DOHH2 (cell line): ENCODE measurements around the gene MPND.

Experiments used
- H3F3A ChIP-seq: fragments of 200-600 bp; sonication (generic), shearing (Covaris generic); 2 replicates; pipeline ENCODE4 v1.6.0; 2016; ENCODE audit warnings: antibody characterized with exemption, mild to moderate bottlenecking; ENCODE audit not compliant: control insufficient read depth, insufficient read depth
- H3K27ac ChIP-seq: fragments of 200-600 bp; sonication (generic); 2 replicates; pipeline ENCODE4 v1.5.1; 2014; ENCODE audit warnings: low read depth, mild to moderate bottlenecking, low read length, moderate library complexity
- H3K27me3 ChIP-seq: fragments of 200-600 bp; sonication (generic); 2 replicates; pipeline ENCODE4 v1.6.1; 2014; ENCODE audit warnings: mild to moderate bottlenecking, low read length, mixed read lengths; ENCODE audit not compliant: control insufficient read depth
- H3K36me3 ChIP-seq: fragments of 200-600 bp; sonication (generic); 2 replicates; pipeline ENCODE4 v1.6.1; 2014; ENCODE audit warnings: mild to moderate bottlenecking, low read length, moderate library complexity, mixed read lengths; ENCODE audit not compliant: control insufficient read depth
- H3K4me1 ChIP-seq: fragments of 200-600 bp; sonication (generic); 2 replicates; pipeline ENCODE4 v1.6.1; 2014; ENCODE audit warnings: mild to moderate bottlenecking, low read length, mixed read lengths; ENCODE audit not compliant: control insufficient read depth
- H3K4me2 ChIP-seq: fragments of 200-600 bp; sonication (generic); 2 replicates; pipeline ENCODE4 v1.6.0; 2014; ENCODE audit warnings: mild to moderate bottlenecking, low read length, moderate library complexity
- H3K4me3 ChIP-seq: fragments of 200-600 bp; sonication (generic); 2 replicates; pipeline ENCODE4 v1.5.1; 2014; ENCODE audit warnings: mild to moderate bottlenecking, low read length, mixed read lengths
- H3K79me2 ChIP-seq: fragments of 200-600 bp; sonication (generic); 2 replicates; pipeline ENCODE4 v1.6.1; 2014; ENCODE audit warnings: mild to moderate bottlenecking, low read length, mixed read lengths; ENCODE audit not compliant: control insufficient read depth
- H3K9me2 ChIP-seq: fragments of 200-600 bp; sonication (generic); replicated peaks from 2 replicates; pipeline ENCODE4 v1.6.1; 2014; ENCODE audit warnings: mild to moderate bottlenecking, low read length, mixed read lengths; ENCODE audit not compliant: control insufficient read depth
- H3K9me3 ChIP-seq: fragments of 200-600 bp; sonication (generic); 2 replicates; pipeline ENCODE4 v1.6.1; 2014; ENCODE audit warnings: antibody characterized with exemption, low read length, mixed read lengths; ENCODE audit not compliant: control insufficient read depth, insufficient read depth
- H4K20me1 ChIP-seq: fragments of 200-600 bp; sonication (generic); 2 replicates; pipeline ENCODE4 v1.6.0; 2014; ENCODE audit warnings: low read depth, mild to moderate bottlenecking, antibody characterized with exemption, low read length, moderate library complexity; ENCODE audit not compliant: control insufficient read depth, insufficient read depth
- EZH2phosphoT487 ChIP-seq: fragments of 200-600 bp; sonication (generic); IDR thresholded peaks from 2 replicates; pipeline ENCODE4 v1.6.1; 2017; ENCODE audit warnings: borderline replicate concordance, mild to moderate bottlenecking, antibody characterized with exemption, low read length, moderate library complexity, mixed read lengths
- TF ChIP-seq, protein P1 (sequence below): fragments of 200-600 bp; sonication (generic); IDR thresholded peaks from one replicate; pipeline ENCODE4 v1.5.1; 2014; ENCODE audit warnings: antibody characterized with exemption, mild to moderate bottlenecking, low read depth, low read length; ENCODE audit not compliant: poor library complexity, severe bottlenecking

MPND gene

DNA sequence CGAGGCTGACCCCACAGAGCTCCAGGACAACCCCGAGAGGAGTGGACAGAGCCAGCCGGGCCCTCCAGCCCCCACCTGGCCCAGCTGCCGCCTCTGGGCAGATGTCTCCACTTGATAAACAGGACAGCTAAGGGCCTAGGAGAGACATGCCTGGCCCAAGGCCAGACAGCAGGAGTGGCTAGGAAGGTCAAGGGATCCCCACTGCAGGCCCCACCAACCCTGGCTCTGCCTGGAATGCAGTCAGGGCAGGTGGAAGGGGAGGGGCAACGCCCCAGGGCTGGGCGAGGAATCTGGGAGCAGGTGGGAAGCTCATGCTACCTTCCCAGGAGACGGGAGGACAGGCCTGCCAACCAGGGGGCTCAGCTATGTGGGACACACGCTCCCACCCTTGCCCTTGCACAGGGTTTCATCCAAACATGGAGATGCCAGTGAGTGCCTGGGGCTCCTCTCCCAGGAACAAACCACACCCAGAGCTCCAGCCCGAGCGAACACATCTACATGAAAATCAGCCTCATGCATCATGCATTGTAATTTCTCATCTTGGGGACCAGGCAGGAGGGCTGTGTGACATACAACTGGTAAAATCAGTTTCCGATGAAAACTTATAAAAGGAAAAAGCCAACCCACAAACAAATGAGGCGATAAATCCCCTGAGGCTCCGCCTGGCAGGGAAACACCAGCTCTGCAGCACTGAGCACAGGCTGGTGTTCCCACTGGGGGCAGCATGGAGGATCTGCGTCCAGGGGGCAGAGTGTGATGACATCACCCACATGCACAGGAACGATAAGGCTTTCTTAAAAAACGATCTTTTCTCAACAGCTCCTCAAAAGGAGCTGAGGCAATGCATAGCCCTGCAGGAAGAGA is 32.0 kb downstream of the MPND start:
- no peak for TF ChIP-seq EZH2phosphoT487
- TF ChIP-seq, protein P1, sequence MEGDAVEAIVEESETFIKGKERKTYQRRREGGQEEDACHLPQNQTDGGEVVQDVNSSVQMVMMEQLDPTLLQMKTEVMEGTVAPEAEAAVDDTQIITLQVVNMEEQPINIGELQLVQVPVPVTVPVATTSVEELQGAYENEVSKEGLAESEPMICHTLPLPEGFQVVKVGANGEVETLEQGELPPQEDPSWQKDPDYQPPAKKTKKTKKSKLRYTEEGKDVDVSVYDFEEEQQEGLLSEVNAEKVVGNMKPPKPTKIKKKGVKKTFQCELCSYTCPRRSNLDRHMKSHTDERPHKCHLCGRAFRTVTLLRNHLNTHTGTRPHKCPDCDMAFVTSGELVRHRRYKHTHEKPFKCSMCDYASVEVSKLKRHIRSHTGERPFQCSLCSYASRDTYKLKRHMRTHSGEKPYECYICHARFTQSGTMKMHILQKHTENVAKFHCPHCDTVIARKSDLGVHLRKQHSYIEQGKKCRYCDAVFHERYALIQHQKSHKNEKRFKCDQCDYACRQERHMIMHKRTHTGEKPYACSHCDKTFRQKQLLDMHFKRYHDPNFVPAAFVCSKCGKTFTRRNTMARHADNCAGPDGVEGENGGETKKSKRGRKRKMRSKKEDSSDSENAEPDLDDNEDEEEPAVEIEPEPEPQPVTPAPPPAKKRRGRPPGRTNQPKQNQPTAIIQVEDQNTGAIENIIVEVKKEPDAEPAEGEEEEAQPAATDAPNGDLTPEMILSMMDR, result peak; percentile 65
- Histone ChIP-seq H3K9me2 (no peaks in the 10 kb centered on the region), H3K27me3 (no peaks in the 10 kb centered on the region), H3K4me1 (peaks cover 72% of the 10 kb centered on the region), H3K36me3 (peaks cover 9% of the 10 kb centered on the region), H3K27ac (peak overlapping the region; percentile 17; the same call in 1 of the 2 replicates), H3F3A (peaks cover 1% of the 10 kb centered on the region), H3K9me3 (no peaks in the 10 kb centered on the region), H3K79me2 (peaks cover 97% of the 10 kb centered on the region), H4K20me1 (peaks cover 41% of the 10 kb centered on the region), H3K4me3 (peak overlapping the region; percentile 57), H3K4me2 (peak overlapping the region; percentile 67)

DNA sequence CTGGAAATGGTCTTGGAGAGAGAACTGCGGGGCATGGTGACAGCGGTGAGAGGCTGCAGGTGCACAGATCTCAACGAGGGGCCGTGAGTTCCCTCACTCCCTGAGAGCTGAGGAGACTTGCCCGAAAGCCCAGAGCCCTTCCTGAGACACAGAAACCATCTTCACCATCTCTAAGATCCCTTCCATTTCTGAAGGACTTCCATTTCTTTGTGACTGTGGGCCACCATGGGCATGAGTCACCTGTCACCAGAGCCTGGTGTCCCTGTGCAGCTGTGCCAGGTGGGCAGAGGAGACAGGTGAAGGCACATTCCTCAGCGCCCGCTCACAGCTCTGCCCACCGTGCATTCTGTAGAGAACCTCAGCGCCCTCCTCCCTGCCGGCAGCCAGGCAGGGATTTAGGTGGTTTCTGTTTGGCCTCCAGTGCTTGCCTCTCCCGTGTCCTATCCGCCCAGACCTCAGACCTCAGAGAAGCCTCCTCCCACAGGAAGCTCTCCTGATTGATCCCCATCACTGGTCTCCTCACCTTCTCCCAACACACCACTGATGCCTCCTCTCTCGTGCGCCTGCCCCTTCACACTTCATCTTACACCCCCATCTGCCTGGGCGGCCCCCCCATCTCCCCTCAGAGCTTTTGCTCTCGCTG is 32.8 kb downstream of the MPND start:
- no peaks in the 10 kb centered on the region for H3K9me3 ChIP-seq
- TF ChIP-seq, protein P1, result no peak
- TF ChIP-seq EZH2phosphoT487, result no peak
- peaks cover 7% of the 10 kb centered on the region for H3F3A ChIP-seq
- H3K79me2 ChIP-seq, result peaks cover 97% of the 10 kb centered on the region
- H3K27ac ChIP-seq, result peak overlapping the region; percentile 6; the same call in 1 of the 2 replicates
- H3K4me2 ChIP-seq, result peak overlapping the region; percentile 67
- no peaks in the 10 kb centered on the region for H3K9me2 ChIP-seq
- peak overlapping the region; percentile 57 for H3K4me3 ChIP-seq
- H3K27me3 ChIP-seq, result no peaks in the 10 kb centered on the region
- H3K4me1 ChIP-seq, result peaks cover 72% of the 10 kb centered on the region
- H3K36me3 ChIP-seq, result peaks cover 5% of the 10 kb centered on the region
- peaks cover 37% of the 10 kb centered on the region for H4K20me1 ChIP-seq

GRCh38 chr19:4376671-4376990 is 33.3 kb downstream of the MPND start:
- Histone ChIP-seq H3F3A (peaks cover 7% of the 10 kb centered on the region), H3K4me1 (peaks cover 72% of the 10 kb centered on the region), H3K9me2 (no peaks in the 10 kb centered on the region), H3K36me3 (peaks cover 2% of the 10 kb centered on the region; the same call in 1 of the 2 replicates), H3K4me3 (peak overlapping the region; percentile 57; the same call in 1 of the 2 replicates), H3K27ac (no peak overlapping the region; the same call in 1 of the 2 replicates), H4K20me1 (peaks cover 37% of the 10 kb centered on the region), H3K79me2 (peaks cover 95% of the 10 kb centered on the region), H3K9me3 (no peaks in the 10 kb centered on the region), H3K27me3 (no peaks in the 10 kb centered on the region), H3K4me2 (peak overlapping the region; percentile 67)
- TF ChIP-seq EZH2phosphoT487, result no peak
- TF ChIP-seq, protein P1, result no peak
